ENCODE data around the gene NT5M. TPM values are rescaled to one million over a fixed set of nuclear protein-coding genes. Genes with fewer than 3 reads are reported as not detected.
"Not testable (repeated sequence)": the region's sequence is repeated elsewhere in the genome, so short reads cannot be mapped to it uniquely, and the experiment has no call there.

Gene NT5M
- total RNA-seq, 4 donors from 2014 or later: 3.7 to 15.7 (median 8.0) TPM

- Histone ChIP-seq H3K27ac (no peak overlapping the region), H3K4me1 (no peaks in the 10 kb centered on the region), H3K27me3 (no peaks in the 10 kb centered on the region), H3K36me3 (no peaks in the 10 kb centered on the region), H3K4me3 (no peak overlapping the region), H3K9me3 (no peaks in the 10 kb centered on the region)
- TF ChIP-seq POLR2A (IDR thresholded peaks at IDR 0.05) (no peak), CTCF (IDR thresholded peaks at IDR 0.05 in 4 of 5, conservative IDR thresholded peaks at IDR 0.05 in 1 of 5) (no peak)
- DNase-seq (no peak), ATAC-seq (no peak)
- in situ Hi-C loops (cut with MboI; ENCODE audit: low sequenced_read_pairs in 4 of 4): no loop called here
- intact Hi-C loops (cut with DNase I; ENCODE audit: low total_unique reads): no loop called here
These were observed 78.9 kb downstream of the NT5M start for GRCh38 chr17:17382065-17382459.

DNA sequence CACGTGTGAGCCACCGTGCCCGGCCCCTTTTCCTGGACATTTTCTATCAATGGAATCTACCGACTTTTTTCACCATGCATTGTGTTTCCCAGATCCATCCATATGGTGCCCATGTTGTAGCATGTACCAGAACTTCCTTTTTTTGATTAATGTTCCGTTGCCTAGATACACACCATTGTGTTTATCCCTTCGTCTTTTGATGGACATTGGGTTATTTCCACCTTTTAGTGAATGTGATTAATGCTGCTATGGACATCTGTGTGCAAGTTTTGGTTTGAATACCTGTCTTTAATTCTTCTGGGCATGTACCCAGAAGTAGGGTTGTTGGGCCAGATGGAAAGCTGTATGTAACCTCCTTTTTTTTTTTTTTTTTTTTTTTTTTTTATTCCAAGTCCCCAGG is 79.8 kb downstream of the NT5M start:
- H3K27me3 ChIP-seq: no peaks in the 10 kb centered on the region
- no peak overlapping the region for H3K27ac ChIP-seq
- ATAC-seq (no peak), DNase-seq (no peak)
- no peaks in the 10 kb centered on the region for H3K36me3 ChIP-seq
- no peaks in the 10 kb centered on the region for H3K9me3 ChIP-seq
- intact Hi-C loops (cut with DNase I; ENCODE audit: low total_unique reads) (no loop called here), in situ Hi-C loops (cut with MboI; ENCODE audit: low sequenced_read_pairs in 4 of 4) (no loop called here)
- H3K4me1 ChIP-seq: no peaks in the 10 kb centered on the region
- TF ChIP-seq POLR2A (IDR thresholded peaks at IDR 0.05) (no peak), CTCF (IDR thresholded peaks at IDR 0.05 in 4 of 5, conservative IDR thresholded peaks at IDR 0.05 in 1 of 5) (no peak)
- no peak overlapping the region for H3K4me3 ChIP-seq

GRCh38 chr17:17383431-17384290 is 80.5 kb downstream of the NT5M start:
- H3K4me1 ChIP-seq; ATAC-seq; H3K27ac ChIP-seq; DNase-seq; H3K27me3 ChIP-seq; H3K4me3 ChIP-seq; in situ Hi-C loops (cut with MboI; ENCODE audit: low sequenced_read_pairs in 4 of 4); H3K36me3 ChIP-seq; intact Hi-C loops (cut with DNase I; ENCODE audit: low total_unique reads); H3K9me3 ChIP-seq: not testable (repeated sequence)

DNA sequence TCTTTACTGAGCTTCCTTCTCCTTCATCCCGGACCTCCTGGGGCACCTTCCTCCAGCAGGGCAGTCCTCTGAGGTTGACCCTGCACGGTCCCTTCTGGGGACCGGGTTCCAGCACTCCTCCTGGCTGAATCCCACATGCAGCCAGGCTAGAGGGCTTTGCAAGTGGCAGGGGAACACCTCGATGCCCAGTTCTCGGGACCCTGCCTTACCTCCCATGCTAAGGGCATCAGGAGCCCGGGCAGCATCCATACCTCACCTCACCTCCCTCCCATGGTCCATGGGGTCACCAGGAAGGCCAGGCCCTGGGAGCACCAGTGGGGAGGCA is 81.1 kb downstream of the NT5M start:
- in situ Hi-C loops (cut with MboI; ENCODE audit: low sequenced_read_pairs in 4 of 4): no loop called here
- Histone ChIP-seq H3K4me3 (no peak overlapping the region), H3K27me3 (no peaks in the 10 kb centered on the region), H3K9me3 (no peaks in the 10 kb centered on the region), H3K27ac (no peak overlapping the region), H3K36me3 (no peaks in the 10 kb centered on the region), H3K4me1 (no peaks in the 10 kb centered on the region)
- ATAC-seq (no peak), DNase-seq (no peak)
- TF ChIP-seq POLR2A (IDR thresholded peaks at IDR 0.05) (no peak), CTCF (IDR thresholded peaks at IDR 0.05 in 4 of 5, conservative IDR thresholded peaks at IDR 0.05 in 1 of 5) (no peak)
- intact Hi-C loops (cut with DNase I; ENCODE audit: low total_unique reads): no loop called here

DNA sequence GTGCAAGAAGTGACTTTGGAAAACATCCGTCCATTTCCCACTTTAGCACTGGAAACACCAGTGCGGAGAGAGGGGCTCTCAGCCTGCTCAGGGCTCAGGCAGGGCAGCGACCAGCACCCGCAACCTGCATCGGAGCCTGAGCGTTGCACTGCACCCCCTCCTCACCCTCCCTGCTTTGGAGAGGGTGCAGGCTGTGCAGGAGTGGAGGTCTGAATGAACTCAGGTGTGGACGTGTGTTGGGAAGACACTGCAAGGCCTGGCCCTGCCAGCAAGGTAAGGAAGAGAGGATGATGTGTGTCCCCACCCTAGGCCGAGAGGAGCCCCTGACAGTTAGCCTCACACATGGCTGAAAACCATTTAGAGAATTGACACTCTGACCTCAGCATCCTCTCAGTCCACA is 81.8 kb downstream of the NT5M start:
- ATAC-seq (no peak), DNase-seq (no peak)
- no peak for TF ChIP-seq CTCF (IDR thresholded peaks at IDR 0.05 in 4 of 5, conservative IDR thresholded peaks at IDR 0.05 in 1 of 5)
- no peak for TF ChIP-seq POLR2A (IDR thresholded peaks at IDR 0.05)
- Histone ChIP-seq H3K27me3 (no peaks in the 10 kb centered on the region), H3K9me3 (no peaks in the 10 kb centered on the region), H3K36me3 (no peaks in the 10 kb centered on the region), H3K4me3 (no peak overlapping the region), H3K4me1 (no peaks in the 10 kb centered on the region), H3K27ac (peak overlapping the region in 1 of 4 donors; percentile 63)
- intact Hi-C loops (cut with DNase I; ENCODE audit: low total_unique reads): no loop called here
- in situ Hi-C loops (cut with MboI; ENCODE audit: low sequenced_read_pairs in 4 of 4): no loop called here

Data from gastrocnemius medialis (tissue), 4 donors.